Measurements from ENCODE around the gene CORIN.

DNA sequence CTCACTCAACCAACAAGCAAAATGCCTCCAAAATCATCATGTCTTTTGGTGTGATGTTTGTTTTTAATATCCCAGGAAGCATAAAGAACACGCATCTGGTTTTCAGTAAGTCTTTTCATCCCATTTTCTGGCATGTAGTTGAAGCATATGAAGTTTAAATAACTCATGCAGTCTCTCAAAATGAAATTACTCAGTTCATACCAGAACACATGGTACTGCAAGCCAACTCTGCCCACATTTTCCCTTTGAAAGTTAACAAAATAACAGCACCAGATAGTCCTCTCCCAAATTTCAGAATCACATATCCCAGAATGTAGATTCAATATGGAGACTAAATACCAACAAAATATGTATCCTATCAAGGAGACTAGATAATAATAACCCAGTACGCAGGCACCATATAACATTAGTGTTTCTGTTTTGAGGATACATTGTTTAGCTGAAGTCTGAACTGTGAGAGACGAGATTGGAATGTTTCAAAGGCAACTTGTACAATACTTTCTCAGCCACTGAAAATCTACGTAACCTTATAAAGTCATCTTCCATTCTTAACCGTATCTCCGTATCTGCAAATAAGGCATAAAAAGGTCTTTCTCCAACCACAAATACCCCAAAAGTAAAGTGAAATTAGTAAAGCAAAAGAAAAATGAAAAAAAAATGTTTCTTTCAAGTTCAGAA, 23.1 kb downstream of the CORIN start:
- TF ChIP-seq, protein P1, sequence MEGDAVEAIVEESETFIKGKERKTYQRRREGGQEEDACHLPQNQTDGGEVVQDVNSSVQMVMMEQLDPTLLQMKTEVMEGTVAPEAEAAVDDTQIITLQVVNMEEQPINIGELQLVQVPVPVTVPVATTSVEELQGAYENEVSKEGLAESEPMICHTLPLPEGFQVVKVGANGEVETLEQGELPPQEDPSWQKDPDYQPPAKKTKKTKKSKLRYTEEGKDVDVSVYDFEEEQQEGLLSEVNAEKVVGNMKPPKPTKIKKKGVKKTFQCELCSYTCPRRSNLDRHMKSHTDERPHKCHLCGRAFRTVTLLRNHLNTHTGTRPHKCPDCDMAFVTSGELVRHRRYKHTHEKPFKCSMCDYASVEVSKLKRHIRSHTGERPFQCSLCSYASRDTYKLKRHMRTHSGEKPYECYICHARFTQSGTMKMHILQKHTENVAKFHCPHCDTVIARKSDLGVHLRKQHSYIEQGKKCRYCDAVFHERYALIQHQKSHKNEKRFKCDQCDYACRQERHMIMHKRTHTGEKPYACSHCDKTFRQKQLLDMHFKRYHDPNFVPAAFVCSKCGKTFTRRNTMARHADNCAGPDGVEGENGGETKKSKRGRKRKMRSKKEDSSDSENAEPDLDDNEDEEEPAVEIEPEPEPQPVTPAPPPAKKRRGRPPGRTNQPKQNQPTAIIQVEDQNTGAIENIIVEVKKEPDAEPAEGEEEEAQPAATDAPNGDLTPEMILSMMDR (IDR thresholded peaks at IDR 0.05) = no peak
- TF ChIP-seq POLR2AphosphoS5 (IDR thresholded peaks at IDR 0.05) (no peak), POLR2A (IDR thresholded peaks at IDR 0.05) (no peak)
